ENCODE results near the gene TLX3. TPM values are rescaled to one million over a fixed set of nuclear protein-coding genes. Genes with fewer than 3 reads are reported as not detected.

The TLX3 gene
- total and polyA plus RNA-seq, 2 experiments from 2014 or later, result 0.22 TPM; not detected in 1

GRCh38 chr5:171299228-171299627 lies 9.8 kb upstream of the TLX3 start:
- H3K36me3 ChIP-seq (replicated peaks; ENCODE audit: insufficient read depth, low read depth), result no peaks in the 10 kb centered on the region
- H3K4me2 ChIP-seq, result no peak overlapping the region
- H2AFZ ChIP-seq, result no peak overlapping the region
- no peaks in the 10 kb centered on the region for H3K9me2 ChIP-seq (replicated peaks; ENCODE audit: insufficient read depth)
- H3K27me3 ChIP-seq, result peaks cover 11% of the 10 kb centered on the region
- no peaks in the 10 kb centered on the region for H4K20me1 ChIP-seq (ENCODE audit: insufficient read depth, poor library complexity, severe bottlenecking)
- no peaks in the 10 kb centered on the region for H3K79me2 ChIP-seq
- no peaks in the 10 kb centered on the region for H3K9me3 ChIP-seq (ENCODE audit: low read depth)
- peaks cover 5% of the 10 kb centered on the region for H3K4me1 ChIP-seq (ENCODE audit: insufficient read depth)
- H3K27ac ChIP-seq, result no peak overlapping the region
- 75% methylated on average over 4 of the region's 4 CpGs for WGBS (ENCODE audit: low lambda C conversion rate, missing lambda C conversion rate)
- no peak for DNase-seq (ENCODE audit: low spot score)
- no peak for TF ChIP-seq EZH2 (IDR thresholded peaks at IDR 0.05; ENCODE audit: borderline replicate concordance)
- TF ChIP-seq CTCF (IDR thresholded peaks at IDR 0.05; ENCODE audit: poor library complexity), result no peak
- no peak for TF ChIP-seq EZH2phosphoT487 (IDR thresholded peaks at IDR 0.05; ENCODE audit: low read depth, severe bottlenecking, unreplicated experiment)
- H3K4me3 ChIP-seq, result no peak overlapping the region

GRCh38 chr5:171299851-171300250 lies 9.2 kb upstream of the TLX3 start:
- Histone ChIP-seq H3K9me3 (ENCODE audit: low read depth) (no peaks in the 10 kb centered on the region), H3K27me3 (peaks cover 17% of the 10 kb centered on the region), H3K4me2 (no peak overlapping the region), H3K9me2 (replicated peaks; ENCODE audit: insufficient read depth) (no peaks in the 10 kb centered on the region), H3K36me3 (replicated peaks; ENCODE audit: insufficient read depth, low read depth) (no peaks in the 10 kb centered on the region), H3K4me3 (no peak overlapping the region), H3K27ac (no peak overlapping the region), H4K20me1 (ENCODE audit: insufficient read depth, poor library complexity, severe bottlenecking) (no peaks in the 10 kb centered on the region), H3K79me2 (no peaks in the 10 kb centered on the region), H3K4me1 (ENCODE audit: insufficient read depth) (peaks cover 5% of the 10 kb centered on the region), H2AFZ (no peak overlapping the region)
- no peak for DNase-seq (ENCODE audit: low spot score)
- no peak for TF ChIP-seq CTCF (IDR thresholded peaks at IDR 0.05; ENCODE audit: poor library complexity)
- TF ChIP-seq EZH2phosphoT487 (IDR thresholded peaks at IDR 0.05; ENCODE audit: low read depth, severe bottlenecking, unreplicated experiment), result no peak
- TF ChIP-seq EZH2 (IDR thresholded peaks at IDR 0.05; ENCODE audit: borderline replicate concordance), result no peak
- whole genome bisulfite sequencing (ENCODE audit: low lambda C conversion rate, missing lambda C conversion rate), result 71% methylated on average over 2 of the region's 2 CpGs

GRCh38 chr5:171300358-171300757 lies 8.7 kb upstream of the TLX3 start:
- H3K4me3 ChIP-seq, result no peak overlapping the region
- no peak overlapping the region for H3K27ac ChIP-seq
- H3K79me2 ChIP-seq, result no peaks in the 10 kb centered on the region
- over 99% methylated on average over 7 of the region's 7 CpGs for WGBS (ENCODE audit: low lambda C conversion rate, missing lambda C conversion rate)
- TF ChIP-seq CTCF (IDR thresholded peaks at IDR 0.05; ENCODE audit: poor library complexity) (no peak), EZH2 (IDR thresholded peaks at IDR 0.05; ENCODE audit: borderline replicate concordance) (no peak), EZH2phosphoT487 (IDR thresholded peaks at IDR 0.05; ENCODE audit: low read depth, severe bottlenecking, unreplicated experiment) (no peak)
- no peaks in the 10 kb centered on the region for H4K20me1 ChIP-seq (ENCODE audit: insufficient read depth, poor library complexity, severe bottlenecking)
- peaks cover 3% of the 10 kb centered on the region for H3K4me1 ChIP-seq (ENCODE audit: insufficient read depth)
- no peak for DNase-seq (ENCODE audit: low spot score)
- no peak overlapping the region for H2AFZ ChIP-seq
- no peaks in the 10 kb centered on the region for H3K9me3 ChIP-seq (ENCODE audit: low read depth)
- no peaks in the 10 kb centered on the region for H3K9me2 ChIP-seq (replicated peaks; ENCODE audit: insufficient read depth)
- no peaks in the 10 kb centered on the region for H3K36me3 ChIP-seq (replicated peaks; ENCODE audit: insufficient read depth, low read depth)
- H3K27me3 ChIP-seq, result peaks cover 22% of the 10 kb centered on the region
- H3K4me2 ChIP-seq, result no peak overlapping the region

GRCh38 chr5:171306166-171306565 lies 2.9 kb upstream of the TLX3 start:
- Histone ChIP-seq H3K4me2 (no peak overlapping the region), H3K36me3 (replicated peaks; ENCODE audit: insufficient read depth, low read depth) (no peaks in the 10 kb centered on the region), H2AFZ (no peak overlapping the region), H3K4me1 (ENCODE audit: insufficient read depth) (peaks cover 14% of the 10 kb centered on the region), H3K27ac (no peak overlapping the region), H3K27me3 (peaks cover 78% of the 10 kb centered on the region), H3K79me2 (no peaks in the 10 kb centered on the region), H3K4me3 (no peak overlapping the region), H4K20me1 (ENCODE audit: insufficient read depth, poor library complexity, severe bottlenecking) (no peaks in the 10 kb centered on the region), H3K9me3 (ENCODE audit: low read depth) (no peaks in the 10 kb centered on the region), H3K9me2 (replicated peaks; ENCODE audit: insufficient read depth) (no peaks in the 10 kb centered on the region)
- 65% methylated on average over 6 of the region's 6 CpGs for WGBS (ENCODE audit: low lambda C conversion rate, missing lambda C conversion rate)
- TF ChIP-seq CTCF (IDR thresholded peaks at IDR 0.05; ENCODE audit: poor library complexity) (no peak), EZH2 (IDR thresholded peaks at IDR 0.05; ENCODE audit: borderline replicate concordance) (no peak), EZH2phosphoT487 (IDR thresholded peaks at IDR 0.05; ENCODE audit: low read depth, severe bottlenecking, unreplicated experiment) (no peak)
- DNase-seq (ENCODE audit: low spot score), result no peak
